A673 (cell line): ENCODE measurements around the gene PGLYRP2. TPM values are rescaled to one million over a fixed set of nuclear protein-coding genes. Genes with fewer than 3 reads are reported as not detected.

Experiments
- BruUV-seq: library from RNA; stranded (reverse); fragments of 400-500 nt; replicated peaks from 2 replicates; lab custom pipeline; 2021; lab: Mats Ljungman, UMichigan
- CTCF ChIA-PET: fragments of 300-600 bp; sonication (Branson Sonifier 250); formaldehyde crosslinking; loops from one replicate; lab custom pipeline; 2022; ENCODE audit warnings: antibody characterized with exemption; lab: Charles Lee
- POLR2A ChIA-PET: fragments of 300-600 bp; sonication (Branson Sonifier 250); formaldehyde crosslinking; loops from one replicate; lab custom pipeline; 2022; ENCODE audit warnings: antibody characterized with exemption; ENCODE audit not compliant: low non-redundant PET; lab: Charles Lee
- DNase-seq: peaks from one replicate; pipeline ENCODE4 v3.0.0-alpha.2; 2015; ENCODE audit warnings: low spot score
- H3K27ac ChIP-seq: fragments of 200-600 bp; sonication (generic); 2 replicates; pipeline ENCODE4 v1.5.1; 2016; ENCODE audit warnings: mixed run types, low read depth, mild to moderate bottlenecking, mixed read lengths, antibody characterized with exemption, low read length; ENCODE audit not compliant: poor library complexity, severe bottlenecking
- H3K27me3 ChIP-seq: fragments of 200-600 bp; sonication (generic); replicated peaks from 2 replicates; pipeline ENCODE4 v1.6.1; 2017; ENCODE audit warnings: mixed run types, low read depth, mild to moderate bottlenecking, mixed read lengths, antibody characterized with exemption, low read length; ENCODE audit not compliant: insufficient read depth, poor library complexity
- H3K36me3 ChIP-seq: fragments of 200-600 bp; sonication (generic); 2 replicates; pipeline ENCODE4 v1.6.1; 2016; ENCODE audit warnings: mixed run types, mild to moderate bottlenecking, mixed read lengths, antibody characterized with exemption, low read length; ENCODE audit not compliant: insufficient read depth, poor library complexity, severe bottlenecking
- H3K4me1 ChIP-seq: fragments of 200-600 bp; sonication (generic); 2 replicates; pipeline ENCODE4 v1.6.1; 2017; ENCODE audit warnings: mixed run types, mild to moderate bottlenecking, mixed read lengths, antibody characterized with exemption, low read length; ENCODE audit not compliant: insufficient read depth, poor library complexity, severe bottlenecking
- H3K4me3 ChIP-seq: fragments of 200-600 bp; sonication (generic); 2 replicates; pipeline ENCODE4 v1.5.1; 2016; ENCODE audit warnings: low read depth, mixed run types, mild to moderate bottlenecking, mixed read lengths, low read length; ENCODE audit not compliant: poor library complexity, severe bottlenecking
- H3K9me3 ChIP-seq: fragments of 200-600 bp; sonication (generic); 2 replicates; pipeline ENCODE4 v1.6.1; 2016; ENCODE audit warnings: mixed run types, low read depth, mild to moderate bottlenecking, mixed read lengths, antibody characterized with exemption, low read length; ENCODE audit not compliant: poor library complexity, severe bottlenecking
- CTCF ChIP-seq: fragments of 300-800, 200-600 bp; sonication (generic); conservative IDR thresholded peaks from 2 replicates; pipeline ENCODE4 v1.5.1; 2017; ENCODE audit warnings: low read depth, mild to moderate bottlenecking, antibody characterized with exemption, low read length, moderate library complexity, mixed read lengths
- EZH2 ChIP-seq: fragments of 200-600 bp; sonication (generic); IDR thresholded peaks from 2 replicates; pipeline ENCODE4 v1.6.1; 2017; ENCODE audit warnings: borderline replicate concordance, low read depth, mild to moderate bottlenecking, mixed read lengths, antibody characterized with exemption, low read length; ENCODE audit not compliant: poor library complexity, severe bottlenecking
- intact Hi-C: fragments of 100-400 bp; cut with micrococcal nuclease; formaldehyde crosslinking; loops from one replicate; pipeline ENCODE4 v1.10.0; 2022; ENCODE audit not compliant: unreplicated experiment
- total RNA-seq: library from RNA; stranded (reverse); gene quantifications from 2 replicates; pipeline ENCODE4 v1.2.3, GENCODE V29; 2021

The PGLYRP2 gene
- total RNA-seq, 1 experiment from 2014 or later: 3.5 TPM

GRCh38 chr19:15461694-15462093 lies 17.6 kb downstream of the PGLYRP2 start:
- ChIA-PET CTCF (no interaction called here), POLR2A (no interaction called here)
- Histone ChIP-seq H3K4me1 (peaks cover 13% of the 10 kb centered on the region), H3K9me3 (no peaks in the 10 kb centered on the region), H3K27me3 (no peaks in the 10 kb centered on the region), H3K36me3 (no peaks in the 10 kb centered on the region), H3K4me3 (no peak overlapping the region), H3K27ac (no peak overlapping the region)
- BruUV-seq: no TSS peak
- no peak for DNase-seq
- intact Hi-C loops: no loop called here
- no peak for TF ChIP-seq CTCF
- TF ChIP-seq EZH2: no peak

DNA sequence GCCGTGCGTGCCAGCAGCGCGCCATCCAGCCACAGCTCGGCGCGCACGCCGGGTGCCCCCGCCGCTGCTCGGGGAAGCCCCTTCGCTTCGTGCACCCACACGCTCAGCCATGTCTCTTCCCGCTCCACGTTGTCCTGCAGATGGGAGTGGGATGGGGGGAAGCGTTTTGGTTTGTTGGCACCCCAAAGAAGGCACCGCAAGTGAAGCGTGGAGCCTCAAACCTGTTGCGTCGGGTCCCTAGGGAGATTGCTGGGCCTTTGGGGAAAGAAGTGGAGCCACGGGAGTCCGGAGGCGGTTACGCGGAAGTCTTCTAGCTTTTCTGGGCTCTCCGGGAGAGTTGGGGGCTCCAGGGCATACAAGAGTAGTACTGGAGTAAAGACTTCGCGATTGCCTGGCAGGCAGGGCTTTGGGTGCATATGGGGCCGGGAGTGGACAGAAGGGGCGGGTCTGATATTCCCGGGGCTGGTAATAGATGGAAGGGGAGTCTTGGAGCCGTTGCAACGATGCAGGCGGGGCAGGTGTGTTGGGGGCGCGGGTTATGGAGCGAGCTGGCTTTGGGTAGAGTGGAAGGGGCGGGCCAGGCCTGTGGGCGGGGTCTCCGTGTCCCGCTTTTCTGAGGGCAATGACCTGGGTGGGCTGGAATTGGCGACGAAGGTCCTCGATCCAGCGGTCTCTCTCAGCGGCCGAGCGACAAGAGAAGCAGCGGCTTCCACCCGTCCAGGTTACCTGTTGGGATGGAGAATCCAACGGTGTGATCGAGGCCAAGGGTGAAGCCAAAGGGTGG lies 21.4 kb downstream of the PGLYRP2 start:
- no peaks in the 10 kb centered on the region for H3K27me3 ChIP-seq
- BruUV-seq: no TSS peak
- peak; percentile 39 for DNase-seq
- no peak overlapping the region for H3K27ac ChIP-seq
- intact Hi-C loops: no loop called here
- no peak overlapping the region for H3K4me3 ChIP-seq
- ChIA-PET CTCF (no interaction called here), POLR2A (interaction anchor here (0.5 kb wide), 1 partner anchor 98 kb away, joined by 3 read pairs; no protein-coding TSS in a partner anchor)
- H3K9me3 ChIP-seq: no peaks in the 10 kb centered on the region
- TF ChIP-seq EZH2 (no peak), CTCF (no peak)
- H3K36me3 ChIP-seq: no peaks in the 10 kb centered on the region
- H3K4me1 ChIP-seq: peaks cover 19% of the 10 kb centered on the region

- peak; percentile 54 for DNase-seq
- Histone ChIP-seq H3K36me3 (no peaks in the 10 kb centered on the region), H3K9me3 (no peaks in the 10 kb centered on the region), H3K27ac (no peak overlapping the region), H3K27me3 (no peaks in the 10 kb centered on the region), H3K4me1 (peaks cover 22% of the 10 kb centered on the region), H3K4me3 (peak overlapping the region; percentile 28)
- ChIA-PET POLR2A (interaction anchor here (0.6 kb wide), 1 partner anchor 107 kb away, joined by 3 read pairs; no protein-coding TSS in a partner anchor), CTCF (no interaction called here)
- intact Hi-C loops: no loop called here
- no peak for TF ChIP-seq EZH2
- TF ChIP-seq CTCF: no peak
- BruUV-seq: no TSS peak
Measured at GRCh38 chr19:15456871-15457700, 22.2 kb downstream of the PGLYRP2 start.
